HG02759 (cell line): ENCODE results near the gene ERC1.

Experiments used
- ATAC-seq: cut with Tn5 transposase; IDR thresholded peaks from one replicate; pipeline ENCODE4 v1.9.1; 2021; ENCODE audit warnings: mild to moderate bottlenecking, moderate library complexity; ENCODE audit not compliant: unreplicated experiment

Gene ERC1

DNA sequence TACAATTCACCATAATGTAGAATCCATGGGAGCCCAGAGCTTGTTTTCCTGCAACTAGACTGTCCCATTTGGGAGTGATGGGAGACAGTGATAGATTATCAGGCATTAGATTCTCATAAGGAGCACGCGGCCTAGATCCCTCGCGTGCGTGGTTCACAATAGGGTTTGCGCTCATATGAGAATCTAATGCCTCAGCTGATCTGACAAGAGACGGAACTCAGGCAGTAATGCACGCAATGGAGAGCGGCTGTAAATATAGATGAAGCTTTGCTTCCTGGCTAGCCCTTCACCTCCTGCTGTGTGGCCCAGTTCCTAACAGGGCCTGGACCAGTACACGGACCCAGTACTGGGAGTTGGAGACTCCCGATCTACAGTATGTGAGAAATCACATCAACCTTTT lies 476.7 kb downstream of the ERC1 start:
- ATAC-seq, result no peak

DNA sequence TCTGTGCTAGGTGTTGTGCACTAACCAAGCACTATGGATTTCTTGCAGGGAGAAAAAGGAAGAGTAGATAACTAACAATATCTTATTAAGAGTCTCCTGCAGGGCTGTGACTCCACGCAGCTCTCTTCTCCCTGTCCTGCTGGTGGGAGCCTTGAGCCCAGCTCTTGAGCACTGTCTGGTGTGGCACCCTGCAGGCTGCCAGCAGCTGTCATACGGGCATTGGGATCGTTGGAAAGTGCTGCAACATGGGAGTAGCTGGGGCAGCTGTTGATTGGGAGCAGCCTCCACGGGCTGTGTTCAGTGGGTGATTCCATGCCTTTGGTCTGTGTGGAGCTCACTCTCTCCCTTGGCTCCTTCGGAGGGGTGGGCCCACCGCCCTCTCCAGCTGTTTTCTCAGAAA lies 478.0 kb downstream of the ERC1 start:
- ATAC-seq, result no peak

DNA sequence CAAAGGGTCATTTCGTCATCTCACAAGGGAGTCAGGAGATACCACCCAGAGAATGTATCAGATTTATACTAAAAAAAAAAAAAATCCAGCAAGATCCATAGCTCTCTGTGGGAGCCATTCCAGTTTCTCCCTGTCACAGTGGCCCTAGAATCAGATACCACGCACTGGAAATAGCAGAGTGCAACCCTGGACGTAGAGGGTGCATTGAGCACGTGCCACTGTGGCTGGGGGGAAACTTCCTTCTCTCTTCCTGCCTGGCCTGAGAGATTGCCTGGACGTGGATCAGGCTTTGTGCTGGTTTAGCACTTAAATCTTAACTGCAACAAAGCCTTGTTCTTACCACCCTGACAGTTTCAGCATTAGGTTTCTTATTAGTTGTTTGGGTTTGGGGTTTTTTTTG lies 479.0 kb downstream of the ERC1 start:
- no peak for ATAC-seq

GRCh38 chr12:1471224-1471623 lies 480.2 kb downstream of the ERC1 start:
- no peak for ATAC-seq

DNA sequence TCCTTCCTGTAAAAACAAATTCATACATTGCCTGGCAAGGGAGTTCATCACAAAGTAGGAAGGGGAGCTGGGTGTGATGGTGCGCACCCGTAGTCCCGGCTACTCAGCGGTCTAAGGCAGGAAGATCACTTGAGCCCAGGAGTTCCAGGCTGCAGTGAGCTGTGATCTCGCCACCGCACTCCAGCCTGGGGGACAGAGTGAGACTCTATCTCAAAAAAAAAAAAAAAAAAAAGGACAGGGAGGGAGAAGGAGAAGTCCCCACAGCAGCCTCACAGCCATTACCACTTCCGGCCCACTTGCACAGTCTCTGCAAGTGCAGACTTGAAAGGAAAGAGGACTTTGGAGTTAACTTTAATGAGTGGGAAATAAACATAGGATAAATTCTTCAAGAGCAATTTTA lies 482.4 kb downstream of the ERC1 start:
- no peak for ATAC-seq

DNA sequence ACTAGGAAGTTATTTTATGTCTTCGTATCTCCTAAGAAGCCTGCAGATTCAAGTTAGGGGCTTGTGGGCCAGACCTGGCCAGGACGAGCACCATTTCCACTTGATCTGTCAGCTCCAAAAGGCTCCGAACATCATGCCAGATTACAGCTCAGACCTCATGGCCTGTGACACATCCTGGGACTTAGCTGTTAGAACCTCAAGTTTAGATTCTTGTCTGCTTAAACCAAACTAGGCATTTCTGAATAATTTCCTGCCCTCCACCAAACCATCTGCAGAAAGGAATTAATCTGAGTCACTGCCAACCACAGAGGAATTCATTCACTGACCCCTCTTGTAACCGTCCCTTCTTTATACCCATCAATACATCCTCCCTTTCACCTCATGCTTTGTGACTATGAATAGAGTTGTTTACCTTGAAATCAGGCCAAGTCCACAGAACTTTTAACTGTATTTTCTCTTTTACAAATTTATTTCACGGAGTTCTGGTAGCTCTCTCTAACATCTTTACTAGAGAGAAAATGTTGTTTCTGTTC lies 483.1 kb downstream of the ERC1 start:
- no peak for ATAC-seq

- no peak for ATAC-seq
Observed at GRCh38 chr12:1474574-1475153, 483.6 kb downstream of the ERC1 start.

DNA sequence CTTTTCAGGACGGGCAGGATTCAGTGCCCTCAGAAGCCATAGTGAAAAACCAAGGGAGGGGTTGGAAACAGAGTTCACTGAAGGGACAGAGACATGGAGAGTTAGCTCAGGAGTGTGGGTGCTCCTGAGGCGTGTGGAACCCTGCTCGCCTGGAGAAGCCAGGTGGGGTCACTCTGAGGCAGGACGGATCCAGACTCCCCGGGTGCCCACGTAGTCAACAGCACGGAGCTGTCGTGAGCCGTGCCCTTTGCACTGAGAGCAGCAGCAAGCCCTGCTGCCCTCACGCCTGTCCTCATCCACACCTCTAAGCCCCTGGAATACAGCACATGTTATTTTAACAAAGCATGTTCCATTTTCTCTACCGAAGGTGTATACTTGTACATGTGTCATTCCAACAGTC lies 488.6 kb downstream of the ERC1 start:
- ATAC-seq, result no peak

DNA sequence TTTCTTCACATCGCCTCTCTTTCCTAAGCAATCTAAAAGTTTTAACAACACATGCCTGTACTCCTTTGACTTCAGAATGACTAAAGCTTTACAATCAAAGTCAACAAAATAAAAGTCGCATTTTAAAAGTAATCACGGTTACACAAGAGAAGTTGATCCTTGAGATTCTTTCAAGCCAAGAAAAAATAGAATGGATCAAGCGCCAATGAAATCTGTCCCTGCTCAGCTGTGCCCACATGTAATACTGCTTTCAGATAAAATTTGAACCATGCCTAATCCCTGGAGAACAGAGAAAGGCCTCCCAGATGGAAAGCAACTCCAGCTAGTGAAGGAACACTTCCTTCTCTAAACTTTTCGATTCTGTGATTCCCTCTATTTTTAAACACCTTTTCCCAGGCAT lies 490.3 kb downstream of the ERC1 start:
- ATAC-seq, result no peak

DNA sequence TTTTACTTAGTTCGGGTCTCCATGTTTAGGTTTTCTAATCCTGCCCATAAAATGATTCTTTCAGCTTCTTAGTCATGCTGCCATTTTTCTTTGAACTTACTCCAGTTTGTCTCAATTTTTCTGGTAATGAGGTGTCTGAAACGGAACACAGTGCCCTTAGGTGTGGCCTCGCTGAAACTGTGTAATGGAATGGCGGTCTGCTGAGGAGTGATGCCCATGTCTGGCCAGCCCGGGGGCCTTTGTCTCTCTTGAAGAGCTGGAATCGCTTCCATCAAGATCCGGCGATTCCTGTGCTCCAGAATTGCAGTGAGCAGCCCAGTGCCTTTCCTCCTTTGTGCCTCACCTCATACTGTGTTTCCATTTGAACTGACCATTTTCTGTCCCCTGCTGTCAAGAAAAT lies 490.9 kb downstream of the ERC1 start:
- no peak for ATAC-seq

DNA sequence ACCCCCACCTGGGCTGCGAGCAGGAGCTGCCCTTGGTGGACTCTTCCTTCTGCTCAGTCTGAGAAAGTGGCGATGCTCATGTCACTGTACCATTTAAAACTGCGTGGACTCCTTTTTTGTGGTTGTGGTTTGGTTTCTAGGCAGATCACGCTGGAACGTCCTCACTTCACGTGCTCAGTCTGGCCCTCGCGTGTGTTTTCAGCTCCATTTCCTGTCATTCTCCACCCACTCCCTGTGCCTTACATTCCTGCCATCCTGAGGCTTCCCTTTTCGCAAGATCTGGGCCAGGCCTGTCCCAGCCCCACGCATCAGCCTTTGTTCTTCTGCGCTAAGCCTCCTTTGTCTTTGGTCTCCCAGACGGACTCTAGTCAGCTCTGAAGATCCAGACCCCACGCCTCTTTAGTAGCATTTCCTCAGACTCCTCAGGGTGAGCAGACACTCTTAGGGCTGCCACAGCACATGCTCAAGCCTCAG lies 497.9 kb downstream of the ERC1 start:
- ATAC-seq, result no peak

DNA sequence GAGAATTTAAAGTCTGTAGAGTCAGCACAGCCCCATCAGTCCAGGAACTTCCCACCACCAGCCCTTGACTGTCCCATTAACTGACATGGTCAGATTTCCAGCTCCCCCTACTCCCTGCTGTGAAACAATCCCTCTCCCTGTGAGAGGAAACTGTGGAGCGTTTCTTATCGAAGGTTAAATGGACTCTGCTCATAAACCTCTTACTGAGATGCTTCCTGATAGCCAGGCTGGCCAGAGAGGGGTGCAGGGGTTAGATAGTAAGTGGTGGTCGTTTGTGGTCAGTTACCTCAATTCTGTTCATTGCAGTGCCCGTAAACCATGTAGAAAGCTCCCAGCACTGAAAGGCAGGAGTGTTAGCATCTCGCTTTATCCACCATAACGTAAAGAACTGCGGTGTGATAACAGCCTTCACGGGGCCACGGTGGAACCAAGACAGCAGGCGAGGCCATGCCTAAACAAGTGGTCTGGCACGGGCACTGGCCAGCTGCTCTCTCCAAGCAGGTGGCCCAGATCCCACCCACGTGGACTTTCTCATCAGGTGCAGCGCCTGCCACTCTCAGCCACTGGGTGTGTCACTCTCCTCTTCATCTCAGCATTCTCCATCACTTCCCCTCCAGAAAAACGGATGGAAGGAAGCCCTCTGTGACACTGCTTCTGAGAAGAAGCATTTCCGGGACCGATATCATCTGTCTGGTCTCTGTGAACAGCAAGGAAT lies 501.1 kb downstream of the ERC1 start:
- no peak for ATAC-seq

DNA sequence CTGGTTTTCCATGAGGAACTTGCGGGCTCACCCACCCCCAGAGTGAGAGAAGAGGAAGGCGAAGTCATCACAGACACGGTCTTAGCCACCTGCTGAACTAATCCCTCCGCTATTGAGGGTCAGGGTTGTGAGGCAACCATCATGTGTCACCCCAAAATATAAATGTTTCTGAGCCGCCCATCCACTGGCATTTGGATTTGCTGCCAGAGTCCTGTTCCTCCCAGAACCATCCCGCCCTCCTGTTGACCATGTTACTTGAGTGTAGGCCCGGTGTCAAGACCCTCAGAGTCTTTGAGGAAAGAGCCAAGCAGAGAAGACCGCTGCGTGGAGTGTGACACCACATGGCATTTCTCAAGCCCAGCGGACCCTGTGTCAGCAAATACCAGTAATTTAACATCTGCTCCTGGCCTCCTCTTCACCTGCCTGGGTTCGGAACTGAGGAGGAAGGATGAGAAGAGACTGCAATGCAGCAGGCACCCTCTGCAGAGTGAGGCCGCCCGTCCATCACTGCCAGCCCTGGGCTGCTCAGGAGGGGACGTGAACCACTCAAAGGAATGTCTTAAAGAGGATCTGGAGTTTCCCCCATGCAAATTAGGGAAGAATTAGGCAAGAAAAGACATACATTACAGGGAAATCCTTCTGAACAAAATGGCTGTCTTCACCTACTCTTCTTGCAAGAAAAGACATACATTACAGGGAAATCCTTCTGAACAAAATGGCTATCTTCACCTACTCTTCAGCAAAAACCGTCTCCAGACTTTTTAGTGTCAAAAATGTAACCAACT lies 502.9 kb downstream of the ERC1 start:
- ATAC-seq, result no peak

DNA sequence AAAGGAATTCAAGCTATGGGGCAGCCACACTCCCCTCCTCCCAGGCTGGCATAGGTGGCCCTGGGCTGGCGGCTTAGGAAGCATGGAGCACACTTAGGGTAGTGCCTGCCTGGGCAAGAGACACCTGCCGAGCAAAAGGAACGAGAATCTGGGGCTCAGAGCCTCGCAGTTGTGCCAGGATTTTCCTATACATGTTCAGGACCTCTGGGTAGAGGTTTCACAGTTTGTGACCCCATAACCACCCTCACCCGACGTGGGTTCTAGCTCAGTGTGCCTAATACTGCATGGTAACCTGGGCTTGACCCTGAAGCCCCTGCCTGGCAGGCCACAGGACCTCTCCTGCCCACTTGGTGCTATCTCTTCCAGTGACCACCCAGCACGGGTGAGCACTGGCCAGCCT lies 503.8 kb downstream of the ERC1 start:
- ATAC-seq, result no peak

DNA sequence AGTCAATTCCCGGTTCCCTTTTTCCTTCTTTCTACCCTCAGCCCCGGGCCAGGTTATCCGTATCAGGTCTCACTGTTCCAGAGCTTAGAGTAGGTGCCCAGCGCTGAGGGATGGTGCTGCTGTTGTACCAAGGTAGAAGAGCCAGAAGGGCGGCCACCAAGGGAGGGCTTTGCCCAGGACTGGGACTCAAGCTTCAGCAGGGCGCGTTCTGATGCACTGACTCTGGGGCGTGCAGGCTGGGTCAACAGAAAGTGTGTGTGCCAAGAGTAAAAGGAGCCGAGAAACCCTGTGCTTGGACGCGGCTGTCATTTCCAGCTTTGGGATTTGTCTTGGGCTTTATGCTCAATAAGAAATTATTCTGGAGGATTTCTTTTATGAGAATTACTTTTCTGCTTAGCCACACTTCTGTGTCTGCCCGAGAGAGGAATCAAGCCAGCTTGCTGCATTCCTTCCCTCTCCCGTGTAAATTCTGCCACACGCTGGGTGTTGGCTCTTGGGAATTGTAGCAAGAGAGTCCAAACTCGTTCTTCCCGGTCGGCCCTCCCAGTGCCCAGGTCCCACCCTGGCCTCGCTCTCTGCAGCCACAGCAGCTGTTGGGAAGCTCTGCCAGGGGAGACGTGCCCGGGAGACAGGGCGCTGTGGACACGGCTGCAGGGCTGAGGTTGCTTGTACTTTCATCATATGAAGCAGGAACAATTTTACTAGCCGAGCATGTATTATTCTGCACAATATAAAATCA lies 505.3 kb downstream of the ERC1 start:
- ATAC-seq, result no peak

DNA sequence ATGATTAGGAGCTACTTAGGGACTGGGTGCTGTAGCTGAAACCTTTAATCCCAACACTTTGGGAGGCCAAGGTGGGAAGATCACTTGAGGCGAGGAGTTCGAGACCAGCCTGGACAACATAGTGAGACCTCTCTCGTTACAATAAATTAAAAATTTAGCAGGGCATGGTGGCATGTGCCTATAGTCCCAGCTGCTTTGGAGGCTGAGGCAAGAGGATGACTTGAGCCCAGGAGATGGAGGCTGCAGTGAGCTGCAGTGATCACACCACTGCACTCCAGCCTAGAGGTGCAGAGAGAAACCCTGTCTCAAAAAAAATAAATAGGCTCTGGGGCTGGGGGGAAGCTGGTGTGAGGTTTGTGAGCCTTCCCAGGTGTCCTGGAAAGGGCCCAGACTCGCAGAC lies 506.1 kb downstream of the ERC1 start:
- no peak for ATAC-seq

DNA sequence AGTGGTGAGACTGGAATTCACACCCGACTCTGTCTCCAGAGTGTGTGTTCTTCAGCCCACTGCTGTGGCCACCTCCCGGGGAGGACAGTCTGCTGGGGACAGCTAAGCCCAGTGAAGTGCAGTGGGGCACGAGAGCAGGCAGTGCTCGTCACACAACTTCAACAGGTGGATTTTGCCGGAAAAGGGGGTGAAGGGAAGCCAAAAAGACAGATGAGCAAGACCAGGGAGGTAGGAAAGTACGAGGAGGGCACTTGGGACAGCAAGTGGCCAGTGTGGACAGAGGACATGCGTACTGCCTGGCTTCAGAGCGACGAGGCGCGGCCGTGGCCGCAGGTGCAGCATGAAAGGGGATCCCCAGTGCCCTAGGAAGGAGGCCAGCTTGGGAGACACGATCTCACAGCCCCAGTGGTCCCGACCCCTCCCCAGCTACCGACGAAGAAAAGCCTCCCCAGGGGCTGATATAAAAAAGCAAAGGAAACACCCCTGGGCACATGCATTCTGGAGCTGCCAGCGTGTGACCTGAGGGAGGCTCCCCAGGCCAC lies 507.2 kb downstream of the ERC1 start:
- ATAC-seq, result no peak

DNA sequence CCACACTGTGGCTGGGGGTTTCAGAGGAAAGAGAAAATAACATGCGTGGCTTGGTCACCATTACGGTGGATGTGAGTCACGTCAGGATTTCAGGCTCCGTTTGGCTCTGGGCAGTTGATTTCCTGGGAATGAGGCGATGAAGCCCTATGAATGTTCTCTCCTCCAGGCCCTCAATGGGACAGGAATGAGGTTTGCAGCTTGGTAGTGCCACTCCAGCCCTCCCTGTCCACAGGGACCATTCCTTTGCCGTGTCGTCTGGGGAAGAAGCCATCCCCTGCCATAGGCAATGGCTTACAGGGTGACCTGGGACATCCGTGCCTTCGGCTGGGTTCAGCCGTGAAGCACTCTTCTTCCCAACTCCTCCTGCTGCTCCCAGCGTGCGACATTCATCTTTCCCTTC lies 508.3 kb downstream of the ERC1 start:
- no peak for ATAC-seq

DNA sequence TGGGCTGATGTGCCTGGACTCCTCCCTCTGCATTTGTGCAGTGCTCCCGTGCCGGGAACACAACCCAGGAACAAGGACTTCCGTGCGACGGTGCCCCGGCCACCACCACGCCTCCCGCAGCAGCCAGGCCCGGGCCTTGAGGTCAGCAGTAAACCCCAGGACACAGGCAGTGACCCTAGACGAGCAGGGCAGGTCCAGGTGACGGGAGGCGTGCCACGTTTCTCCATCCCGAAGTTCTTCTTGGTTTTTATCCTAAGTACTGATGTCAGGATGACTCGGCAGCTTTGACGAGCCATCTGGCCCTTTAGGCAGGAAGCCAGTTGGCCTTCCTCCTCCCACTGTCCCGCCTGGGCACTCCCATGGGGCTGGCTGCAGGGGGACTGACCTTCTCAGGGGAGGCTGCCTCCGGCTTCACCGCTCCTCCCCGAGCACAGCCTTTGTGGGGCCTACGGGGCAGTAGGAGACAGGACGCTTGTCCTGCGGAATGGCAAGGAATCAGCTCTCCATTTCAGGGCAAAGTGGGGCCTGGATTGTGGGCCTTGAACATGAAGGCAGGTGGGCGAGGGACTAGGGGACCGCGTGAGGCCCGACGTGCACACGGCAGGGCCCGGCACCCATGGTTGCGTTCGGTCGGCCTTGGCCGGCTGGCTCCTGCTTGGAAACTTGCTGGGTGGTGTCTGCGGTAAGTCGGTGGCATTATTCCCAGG lies 509.2 kb downstream of the ERC1 start:
- ATAC-seq, result no peak

DNA sequence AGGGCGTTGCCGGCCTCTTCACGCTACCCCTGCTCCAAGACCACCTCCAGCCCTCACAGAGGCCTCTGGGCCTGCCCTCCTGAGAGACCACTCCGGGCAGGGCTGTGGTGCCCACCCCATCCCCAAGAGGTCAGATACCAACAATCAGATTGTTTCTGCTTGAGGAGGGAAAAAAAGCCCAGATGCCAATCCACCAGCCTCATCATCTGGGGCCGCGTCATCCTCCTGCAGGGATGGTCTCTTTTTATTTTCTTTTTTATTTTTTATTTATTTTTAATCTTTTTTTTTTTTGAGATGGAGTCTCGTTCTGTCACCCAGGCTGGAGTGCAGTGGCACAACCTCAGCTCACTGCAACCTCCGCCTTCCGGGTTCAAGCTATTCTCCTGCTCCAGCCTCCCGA lies 510.0 kb downstream of the ERC1 start:
- ATAC-seq, result no peak
